Loucy (cell line): ENCODE results near the gene GMPPB.

Source experiments
- EZH2phosphoT487 ChIP-seq: fragments of 200-600 bp; IDR thresholded peaks from 2 replicates; pipeline ENCODE4 v1.6.1; 2018; ENCODE audit warnings: antibody characterized with exemption, mild to moderate bottlenecking, moderate library complexity, borderline replicate concordance
- TF ChIP-seq, protein P1 (sequence below): fragments of 200-600 bp; sonication (generic); conservative IDR thresholded peaks from 2 replicates; pipeline ENCODE4 v1.5.1; 2014; ENCODE audit warnings: mild to moderate bottlenecking, antibody characterized with exemption, low read length

GRCh38 chr3:49716691-49717210, 7.0 kb downstream of the GMPPB start:
- TF ChIP-seq, protein P1, sequence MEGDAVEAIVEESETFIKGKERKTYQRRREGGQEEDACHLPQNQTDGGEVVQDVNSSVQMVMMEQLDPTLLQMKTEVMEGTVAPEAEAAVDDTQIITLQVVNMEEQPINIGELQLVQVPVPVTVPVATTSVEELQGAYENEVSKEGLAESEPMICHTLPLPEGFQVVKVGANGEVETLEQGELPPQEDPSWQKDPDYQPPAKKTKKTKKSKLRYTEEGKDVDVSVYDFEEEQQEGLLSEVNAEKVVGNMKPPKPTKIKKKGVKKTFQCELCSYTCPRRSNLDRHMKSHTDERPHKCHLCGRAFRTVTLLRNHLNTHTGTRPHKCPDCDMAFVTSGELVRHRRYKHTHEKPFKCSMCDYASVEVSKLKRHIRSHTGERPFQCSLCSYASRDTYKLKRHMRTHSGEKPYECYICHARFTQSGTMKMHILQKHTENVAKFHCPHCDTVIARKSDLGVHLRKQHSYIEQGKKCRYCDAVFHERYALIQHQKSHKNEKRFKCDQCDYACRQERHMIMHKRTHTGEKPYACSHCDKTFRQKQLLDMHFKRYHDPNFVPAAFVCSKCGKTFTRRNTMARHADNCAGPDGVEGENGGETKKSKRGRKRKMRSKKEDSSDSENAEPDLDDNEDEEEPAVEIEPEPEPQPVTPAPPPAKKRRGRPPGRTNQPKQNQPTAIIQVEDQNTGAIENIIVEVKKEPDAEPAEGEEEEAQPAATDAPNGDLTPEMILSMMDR, result no peak
- TF ChIP-seq EZH2phosphoT487, result no peak
